ENCODE results near the gene TNS1. TPM values are rescaled to one million over a fixed set of nuclear protein-coding genes. Genes with fewer than 3 reads are reported as not detected.

TNS1 gene
- total RNA-seq, 1 experiment from 2014 or later = 4.5 TPM

DNA sequence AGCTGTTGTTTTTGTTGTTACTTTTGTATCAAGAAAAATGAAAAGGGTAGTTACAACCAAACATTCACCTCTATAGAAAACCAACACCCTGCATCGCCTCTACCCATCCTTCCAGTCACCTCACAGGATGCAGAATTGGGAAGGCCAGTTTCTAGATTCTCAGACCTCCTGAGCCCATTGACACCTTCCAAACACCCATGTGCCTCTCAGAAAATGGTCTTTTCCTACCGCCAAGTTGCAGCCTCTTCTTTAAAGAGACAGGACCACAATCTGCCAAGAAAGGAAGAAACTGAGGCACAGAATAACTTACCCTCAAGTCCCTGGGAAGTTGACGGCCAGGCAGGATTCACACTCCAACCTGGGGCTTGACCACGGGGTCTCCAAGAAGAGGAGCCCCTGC is 101.4 kb downstream of the TNS1 start:
- no peaks in the 10 kb centered on the region for H3K36me3 Mint-ChIP-seq
- H3K27ac Mint-ChIP-seq = no peak overlapping the region
- H3K9me3 Mint-ChIP-seq = no peaks in the 10 kb centered on the region
- no peaks in the 10 kb centered on the region for H3K27me3 Mint-ChIP-seq (ENCODE audit: low read depth)
- H3K4me3 Mint-ChIP-seq = no peak overlapping the region
- ChIA-PET POLR2A (interaction anchor here (0.5 kb wide), 1 partner anchor 130 kb away, joined by 3 read pairs; no protein-coding TSS in a partner anchor), CTCF (interaction anchor here (0.6 to 3.8 kb wide), 5 partner anchors 11 to 392 kb away, joined by 4 to 32 read pairs (median 6); no protein-coding TSS in a partner anchor)
- peaks cover 20% of the 10 kb centered on the region; the same call in 1 of the 2 replicates for H3K4me1 Mint-ChIP-seq
- no peak for ATAC-seq
- no peak for DNase-seq (ENCODE audit: low spot score)
- TF ChIP-seq, protein P1, sequence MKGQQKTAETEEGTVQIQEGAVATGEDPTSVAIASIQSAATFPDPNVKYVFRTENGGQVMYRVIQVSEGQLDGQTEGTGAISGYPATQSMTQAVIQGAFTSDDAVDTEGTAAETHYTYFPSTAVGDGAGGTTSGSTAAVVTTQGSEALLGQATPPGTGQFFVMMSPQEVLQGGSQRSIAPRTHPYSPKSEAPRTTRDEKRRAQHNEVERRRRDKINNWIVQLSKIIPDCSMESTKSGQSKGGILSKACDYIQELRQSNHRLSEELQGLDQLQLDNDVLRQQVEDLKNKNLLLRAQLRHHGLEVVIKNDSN (CRISPR knock-in tag; IDR thresholded peaks at IDR 0.05) = no peak
- TF ChIP-seq, protein P2, sequence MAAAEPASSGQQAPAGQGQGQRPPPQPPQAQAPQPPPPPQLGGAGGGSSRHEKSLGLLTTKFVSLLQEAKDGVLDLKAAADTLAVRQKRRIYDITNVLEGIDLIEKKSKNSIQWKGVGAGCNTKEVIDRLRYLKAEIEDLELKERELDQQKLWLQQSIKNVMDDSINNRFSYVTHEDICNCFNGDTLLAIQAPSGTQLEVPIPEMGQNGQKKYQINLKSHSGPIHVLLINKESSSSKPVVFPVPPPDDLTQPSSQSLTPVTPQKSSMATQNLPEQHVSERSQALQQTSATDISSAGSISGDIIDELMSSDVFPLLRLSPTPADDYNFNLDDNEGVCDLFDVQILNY (CRISPR knock-in tag; IDR thresholded peaks at IDR 0.05) = no peak
- no peak for TF ChIP-seq MYBL2 (CRISPR knock-in tag; IDR thresholded peaks at IDR 0.05)
- TF ChIP-seq CREB1 (CRISPR knock-in tag; IDR thresholded peaks at IDR 0.05) = no peak
- no peak for TF ChIP-seq FOXP1 (CRISPR knock-in tag; IDR thresholded peaks at IDR 0.05; ENCODE audit: borderline replicate concordance)
- TF ChIP-seq AFF4 (CRISPR knock-in tag; IDR thresholded peaks at IDR 0.05; ENCODE audit: borderline replicate concordance) = no peak
- no peak for TF ChIP-seq NFYB (CRISPR knock-in tag; conservative IDR thresholded peaks at IDR 0.05; ENCODE audit: low read depth)
- no peak for TF ChIP-seq RORB (CRISPR knock-in tag; IDR thresholded peaks at IDR 0.05)
- no peak for TF ChIP-seq HMGA2 (CRISPR knock-in tag; IDR thresholded peaks at IDR 0.05)
- TF ChIP-seq IRF1 (CRISPR knock-in tag; IDR thresholded peaks at IDR 0.05) = no peak
- no peak for TF ChIP-seq ZBTB21 (CRISPR knock-in tag; IDR thresholded peaks at IDR 0.05; ENCODE audit: borderline replicate concordance)

GRCh38 chr2:217900780-217901360 is 101.9 kb downstream of the TNS1 start:
- no peaks in the 10 kb centered on the region for H3K36me3 Mint-ChIP-seq
- DNase-seq (ENCODE audit: low spot score) (no peak), ATAC-seq (no peak)
- ChIA-PET CTCF (interaction anchor here (1.2 to 4.2 kb wide), 5 partner anchors 14 to 134 kb away, joined by 3 to 40 read pairs (median 7); no protein-coding TSS in a partner anchor), POLR2A (no interaction called here)
- H3K27ac Mint-ChIP-seq = no peak overlapping the region
- H3K27me3 Mint-ChIP-seq (ENCODE audit: low read depth) = no peaks in the 10 kb centered on the region
- no peak overlapping the region for H3K4me3 Mint-ChIP-seq
- H3K9me3 Mint-ChIP-seq = no peaks in the 10 kb centered on the region
- peaks cover 20% of the 10 kb centered on the region; the same call in 1 of the 2 replicates for H3K4me1 Mint-ChIP-seq
- TF ChIP-seq AFF4 (CRISPR knock-in tag; IDR thresholded peaks at IDR 0.05; ENCODE audit: borderline replicate concordance) = no peak
- no peak for TF ChIP-seq PRRX2 (CRISPR knock-in tag; IDR thresholded peaks at IDR 0.05)
- no peak for TF ChIP-seq TCF7 (CRISPR knock-in tag; IDR thresholded peaks at IDR 0.05; ENCODE audit: low read depth)
- TF ChIP-seq ZNF416 (CRISPR knock-in tag; IDR thresholded peaks at IDR 0.05) = no peak
- no peak for TF ChIP-seq GABPB1 (CRISPR knock-in tag; IDR thresholded peaks at IDR 0.05)
- TF ChIP-seq ELF4 (CRISPR knock-in tag; IDR thresholded peaks at IDR 0.05; ENCODE audit: low read depth) = no peak
- TF ChIP-seq, protein P3, sequence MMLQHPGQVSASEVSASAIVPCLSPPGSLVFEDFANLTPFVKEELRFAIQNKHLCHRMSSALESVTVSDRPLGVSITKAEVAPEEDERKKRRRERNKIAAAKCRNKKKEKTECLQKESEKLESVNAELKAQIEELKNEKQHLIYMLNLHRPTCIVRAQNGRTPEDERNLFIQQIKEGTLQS (CRISPR knock-in tag; conservative IDR thresholded peaks at IDR 0.05) = no peak
- no peak for TF ChIP-seq E2F1 (CRISPR knock-in tag; IDR thresholded peaks at IDR 0.05)
- TF ChIP-seq ZNF121 (CRISPR knock-in tag; IDR thresholded peaks at IDR 0.05) = no peak
- TF ChIP-seq SMAD4 (CRISPR knock-in tag; IDR thresholded peaks at IDR 0.05) = no peak
- no peak for TF ChIP-seq GRHL2 (CRISPR knock-in tag; IDR thresholded peaks at IDR 0.05; ENCODE audit: insufficient replicate concordance, severe bottlenecking)
- TF ChIP-seq FOXJ3 (CRISPR knock-in tag; IDR thresholded peaks at IDR 0.05; ENCODE audit: borderline replicate concordance) = no peak
- TF ChIP-seq JAZF1 (CRISPR knock-in tag; IDR thresholded peaks at IDR 0.05) = no peak

Measured in WTC11 (cell line).